Measurements from ENCODE around the gene PEAK3. TPM values are rescaled to one million over a fixed set of nuclear protein-coding genes. Genes with fewer than 3 reads are reported as not detected.

The PEAK3 gene
- polyA plus RNA-seq, 1 of the 3 experiments (the other 2 are of a cell fraction): not detected

DNA sequence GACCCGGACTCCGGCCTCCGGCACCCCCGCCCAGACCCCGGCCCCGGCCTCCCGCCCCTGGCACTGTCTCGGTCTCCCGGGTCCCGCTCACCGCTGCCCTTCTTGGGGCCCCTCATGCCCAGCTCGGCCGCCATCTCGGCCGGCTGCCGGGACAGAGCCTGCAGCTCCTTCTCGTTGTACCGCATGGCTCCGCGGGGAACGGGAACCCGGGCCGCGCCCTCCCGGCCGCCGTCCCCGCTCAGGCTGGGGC lies 46.0 kb downstream of the PEAK3 start:
- TF ChIP-seq TAF1 (IDR thresholded peaks at IDR 0.05; ENCODE audit: borderline replicate concordance, low read depth, low read length) (peak; percentile 72; the same call in 1 of the 2 replicates), SMC3 (IDR thresholded peaks at IDR 0.05; ENCODE audit: low read depth, low read length) (no peak), POLR2AphosphoS5 (IDR thresholded peaks at IDR 0.05; ENCODE audit: low read depth, low read length) (peak; percentile 51; the same call in 1 of the 2 replicates), SIN3A (IDR thresholded peaks at IDR 0.05; ENCODE audit: borderline replicate concordance, low read depth, low read length) (peak; percentile 93)
- no peaks in the 10 kb centered on the region for H3K9me2 ChIP-seq
- POLR2A ChIA-PET: interaction anchor here (0.7 to 1.6 kb wide), 3 partner anchors 34 to 80 kb away, joined by 3 to 7 read pairs (median 3); no protein-coding TSS in a partner anchor
- H3K4me2 ChIP-seq: peak overlapping the region; percentile 98
- peaks cover 88% of the 10 kb centered on the region for H3K79me2 ChIP-seq (ENCODE audit: insufficient read depth)
- WGBS (ENCODE audit: low lambda C conversion rate): 0% methylated on average over 14 of the region's 28 CpGs
- no peak for DNase-seq
- CTCF ChIA-PET: interaction anchor here (0.5 to 8.9 kb wide), 25 partner anchors 11 to 179 kb away, joined by 3 to 116 read pairs (median 4); partner anchors contain the start of genes JSRP1 and LINGO3
- H3K27ac ChIP-seq (ENCODE audit: low read depth in 2 of 2, low read length in 1 of 2): peak overlapping the region; percentile 68 to 93
- no peaks in the 10 kb centered on the region for H3K27me3 ChIP-seq (ENCODE audit: insufficient read depth)
- H4K20me1 ChIP-seq (ENCODE audit: insufficient read depth): peaks cover 52% of the 10 kb centered on the region
- peaks cover 28% of the 10 kb centered on the region for H3F3A ChIP-seq (replicated peaks; ENCODE audit: insufficient read depth)
- H2AFZ ChIP-seq (ENCODE audit: low read depth): 0 out of 2 replicates have a peak overlapping the region, but pooled peaks have one; percentile 19
- no peaks in the 10 kb centered on the region for H3K9me3 ChIP-seq
- H3K36me3 ChIP-seq (replicated peaks in 1 of 2; ENCODE audit: control insufficient read depth in 1 of 2, insufficient read depth in 2 of 2, low read length in 1 of 2): peaks cover 6 to 19% of the 10 kb centered on the region in 2 experiments
- peak overlapping the region; percentile 95 for H3K9ac ChIP-seq
- peak overlapping the region; percentile 76 to 89 for H3K4me3 ChIP-seq (ENCODE audit: low read depth in 2 of 2, low read length in 1 of 2)
- peaks cover 21 to 46% of the 10 kb centered on the region in 2 experiments; a peak in 3 of 4 replicates for H3K4me1 ChIP-seq (ENCODE audit: control insufficient read depth in 1 of 2, insufficient read depth in 2 of 2, low read depth in 1 of 2, low read length in 1 of 2)

DNA sequence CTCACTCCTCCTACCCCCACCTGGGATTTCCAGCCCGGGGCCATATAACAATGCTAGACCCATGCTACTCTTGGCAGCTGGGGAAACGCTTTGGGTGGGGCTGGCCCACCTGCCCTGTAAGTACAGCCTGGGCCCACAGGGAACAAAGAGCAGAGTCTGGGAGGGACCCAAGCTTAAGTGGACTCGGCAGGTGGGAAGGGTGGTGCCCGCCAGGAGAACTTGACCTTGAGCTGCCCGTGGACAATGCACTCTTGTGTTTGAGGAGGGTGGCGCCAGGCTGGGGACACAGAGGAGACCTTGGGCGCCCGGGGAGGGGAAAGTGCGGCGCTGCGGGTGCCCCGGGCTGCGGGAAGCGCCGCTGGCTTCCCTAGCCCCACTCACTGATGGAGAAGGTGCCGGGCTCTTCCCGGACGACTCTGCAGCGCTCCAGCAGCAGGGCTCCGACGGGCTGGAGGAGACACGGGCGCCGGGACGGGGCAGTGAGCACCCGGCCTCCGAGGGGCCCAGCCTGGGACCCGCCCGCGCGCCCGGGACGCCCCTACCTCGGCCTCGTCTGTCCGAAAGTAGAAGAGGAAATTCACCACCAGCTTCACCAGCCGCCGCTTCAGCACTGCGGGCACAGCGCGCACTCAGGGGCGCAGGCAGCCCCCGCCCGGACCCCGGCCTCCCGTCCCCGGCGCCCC lies 46.5 kb downstream of the PEAK3 start:
- TF ChIP-seq, protein P1, sequence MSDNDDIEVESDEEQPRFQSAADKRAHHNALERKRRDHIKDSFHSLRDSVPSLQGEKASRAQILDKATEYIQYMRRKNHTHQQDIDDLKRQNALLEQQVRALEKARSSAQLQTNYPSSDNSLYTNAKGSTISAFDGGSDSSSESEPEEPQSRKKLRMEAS (IDR thresholded peaks at IDR 0.05; ENCODE audit: low read depth): no peak
- TF ChIP-seq TEAD4 (IDR thresholded peaks at IDR 0.05; ENCODE audit: borderline replicate concordance, insufficient read depth): no peak
- TF ChIP-seq, protein P2, sequence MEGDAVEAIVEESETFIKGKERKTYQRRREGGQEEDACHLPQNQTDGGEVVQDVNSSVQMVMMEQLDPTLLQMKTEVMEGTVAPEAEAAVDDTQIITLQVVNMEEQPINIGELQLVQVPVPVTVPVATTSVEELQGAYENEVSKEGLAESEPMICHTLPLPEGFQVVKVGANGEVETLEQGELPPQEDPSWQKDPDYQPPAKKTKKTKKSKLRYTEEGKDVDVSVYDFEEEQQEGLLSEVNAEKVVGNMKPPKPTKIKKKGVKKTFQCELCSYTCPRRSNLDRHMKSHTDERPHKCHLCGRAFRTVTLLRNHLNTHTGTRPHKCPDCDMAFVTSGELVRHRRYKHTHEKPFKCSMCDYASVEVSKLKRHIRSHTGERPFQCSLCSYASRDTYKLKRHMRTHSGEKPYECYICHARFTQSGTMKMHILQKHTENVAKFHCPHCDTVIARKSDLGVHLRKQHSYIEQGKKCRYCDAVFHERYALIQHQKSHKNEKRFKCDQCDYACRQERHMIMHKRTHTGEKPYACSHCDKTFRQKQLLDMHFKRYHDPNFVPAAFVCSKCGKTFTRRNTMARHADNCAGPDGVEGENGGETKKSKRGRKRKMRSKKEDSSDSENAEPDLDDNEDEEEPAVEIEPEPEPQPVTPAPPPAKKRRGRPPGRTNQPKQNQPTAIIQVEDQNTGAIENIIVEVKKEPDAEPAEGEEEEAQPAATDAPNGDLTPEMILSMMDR (IDR thresholded peaks at IDR 0.05): no peak
- TF ChIP-seq YY1 (IDR thresholded peaks at IDR 0.05; ENCODE audit: low read depth): 0 out of 2 replicates have a peak, but pooled peaks have one; percentile 23
- no peak for TF ChIP-seq RFX5 (IDR thresholded peaks at IDR 0.05; ENCODE audit: low read length)
- peak overlapping the region; percentile 98 for H3K4me2 ChIP-seq
- H4K20me1 ChIP-seq (ENCODE audit: insufficient read depth): peaks cover 47% of the 10 kb centered on the region
- H3K9me2 ChIP-seq: no peaks in the 10 kb centered on the region
- H3K79me2 ChIP-seq (ENCODE audit: insufficient read depth): peaks cover 83% of the 10 kb centered on the region
- H3K27ac ChIP-seq (ENCODE audit: low read depth in 2 of 2, low read length in 1 of 2): peak overlapping the region; percentile 68 to 93
- H3K4me3 ChIP-seq (ENCODE audit: low read depth in 2 of 2, low read length in 1 of 2): peak overlapping the region; percentile 76 to 89
- H3K9me3 ChIP-seq: no peaks in the 10 kb centered on the region
- H3K4me1 ChIP-seq (ENCODE audit: control insufficient read depth in 1 of 2, insufficient read depth in 2 of 2, low read depth in 1 of 2, low read length in 1 of 2): peaks cover 18 to 43% of the 10 kb centered on the region in 2 experiments; a peak in 3 of 4 replicates
- CTCF ChIA-PET: interaction anchor here (0.5 to 8.9 kb wide), 25 partner anchors 11 to 158 kb away, joined by 3 to 116 read pairs (median 4); partner anchors contain the start of genes JSRP1 and LINGO3
- 0% methylated on average over 2 of the region's 48 CpGs for WGBS (ENCODE audit: low lambda C conversion rate)
- H2AFZ ChIP-seq (ENCODE audit: low read depth): 0 out of 2 replicates have a peak overlapping the region, but pooled peaks have one; percentile 19
- H3K27me3 ChIP-seq (ENCODE audit: insufficient read depth): no peaks in the 10 kb centered on the region
- H3F3A ChIP-seq (replicated peaks; ENCODE audit: insufficient read depth): peaks cover 32% of the 10 kb centered on the region
- POLR2A ChIA-PET: interaction anchor here (0.7 to 1.6 kb wide), 3 partner anchors 35 to 81 kb away, joined by 3 to 7 read pairs (median 3); no protein-coding TSS in a partner anchor
- H3K9ac ChIP-seq: peak overlapping the region; percentile 95
- DNase-seq: peak; percentile 58
- peaks cover 10 to 20% of the 10 kb centered on the region in 2 experiments for H3K36me3 ChIP-seq (replicated peaks in 1 of 2; ENCODE audit: control insufficient read depth in 1 of 2, insufficient read depth in 2 of 2, low read length in 1 of 2)

Measured in SK-N-SH (cell line).